Measurements from ENCODE around the gene TNF. TPM values are rescaled to one million over a fixed set of nuclear protein-coding genes. Genes with fewer than 3 reads are reported as not detected.
A peak's percentile ranks its signal among the peaks of the same experiment; 100 is the strongest.

The TNF gene
- total and polyA plus RNA-seq, 2 of the 13 experiments (the other 11 are each of a cell fraction or from before 2014, with no cell fraction given) = not detected

DNA sequence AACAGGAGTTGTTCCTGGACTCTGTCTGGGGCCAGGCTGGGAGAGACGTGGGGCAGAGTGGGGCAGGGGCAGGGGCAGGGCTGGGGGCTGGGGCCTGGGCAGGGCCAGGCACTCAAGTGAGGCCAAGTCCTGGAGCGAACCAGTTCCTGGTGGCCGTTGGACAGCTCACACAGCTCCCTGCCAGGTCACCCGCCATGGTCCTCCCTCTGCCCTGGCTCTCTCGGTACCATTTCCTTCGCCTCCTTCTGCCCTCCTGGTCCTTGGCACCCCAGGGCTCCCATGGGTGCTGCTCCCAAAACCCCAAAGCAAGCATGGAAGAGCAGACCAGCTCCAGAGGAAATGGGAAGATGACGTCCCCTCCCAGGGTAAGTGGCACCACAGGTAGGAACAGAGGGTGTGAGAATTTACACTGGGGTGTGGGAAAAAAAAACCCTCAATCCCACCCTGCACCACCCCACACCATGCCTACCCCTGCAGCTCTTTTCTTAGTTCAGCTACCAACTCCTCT is 46.5 kb upstream of the TNF start, which contains the start of gene MCCD1 (continued):
- TF ChIP-seq GPBP1L1 (CRISPR knock-in tag; IDR thresholded peaks at IDR 0.05) = no peak
- TF ChIP-seq ZNF616 (CRISPR knock-in tag; IDR thresholded peaks at IDR 0.05; ENCODE audit: low read depth) = no peak
- peak; percentile 72; the same call in 1 of the 2 replicates for TF ChIP-seq POLR2G (IDR thresholded peaks at IDR 0.05; ENCODE audit: low read depth, low read length)
- TF ChIP-seq HIVEP1 (CRISPR knock-in tag; IDR thresholded peaks at IDR 0.05) = 0 out of 2 replicates have a peak, but pooled peaks have one; percentile 15
- no peak for TF ChIP-seq PRPF4 (IDR thresholded peaks at IDR 0.05; ENCODE audit: low read depth, low read length, poor library complexity, severe bottlenecking)
- TF ChIP-seq NFRKB (IDR thresholded peaks at IDR 0.05) = no peak
- TF ChIP-seq WIZ (CRISPR knock-in tag; IDR thresholded peaks at IDR 0.05) = peak; percentile 65; the same call in 1 of the 2 replicates
- TF ChIP-seq SMAD9 (CRISPR knock-in tag; IDR thresholded peaks at IDR 0.05) = no peak
- no peak for TF ChIP-seq SUZ12 (IDR thresholded peaks at IDR 0.05; ENCODE audit: low read depth, low read length)
- no peak for TF ChIP-seq SAFB2 (CRISPR knock-in tag; IDR thresholded peaks at IDR 0.05; ENCODE audit: borderline replicate concordance, low read depth)
- TF ChIP-seq DNMT3B (CRISPR knock-in tag; conservative IDR thresholded peaks at IDR 0.05) = no peak
- TF ChIP-seq ZNF446 (CRISPR knock-in tag; IDR thresholded peaks at IDR 0.05) = no peak
- TF ChIP-seq, protein P1, sequence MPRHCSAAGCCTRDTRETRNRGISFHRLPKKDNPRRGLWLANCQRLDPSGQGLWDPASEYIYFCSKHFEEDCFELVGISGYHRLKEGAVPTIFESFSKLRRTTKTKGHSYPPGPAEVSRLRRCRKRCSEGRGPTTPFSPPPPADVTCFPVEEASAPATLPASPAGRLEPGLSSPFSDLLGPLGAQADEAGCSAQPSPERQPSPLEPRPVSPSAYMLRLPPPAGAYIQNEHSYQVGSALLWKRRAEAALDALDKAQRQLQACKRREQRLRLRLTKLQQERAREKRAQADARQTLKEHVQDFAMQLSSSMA (CRISPR knock-in tag; IDR thresholded peaks at IDR 0.05) = no peak
- no peak for TF ChIP-seq RELA (CRISPR knock-in tag; IDR thresholded peaks at IDR 0.05)
- TF ChIP-seq ZNF83 (CRISPR knock-in tag; IDR thresholded peaks at IDR 0.05; ENCODE audit: borderline replicate concordance) = 0 out of 2 replicates have a peak, but pooled peaks have one; percentile 36
- no peak for TF ChIP-seq DDIT3 (CRISPR knock-in tag; IDR thresholded peaks at IDR 0.05)
- TF ChIP-seq ZNF776 (CRISPR knock-in tag; IDR thresholded peaks at IDR 0.05) = peak; percentile 24; the same call in 1 of the 2 replicates
- TF ChIP-seq ZNF768 (CRISPR knock-in tag; IDR thresholded peaks at IDR 0.05) = 0 out of 2 replicates have a peak, but pooled peaks have one; percentile 45
- TF ChIP-seq ZNF275 (CRISPR knock-in tag; IDR thresholded peaks at IDR 0.05; ENCODE audit: borderline replicate concordance) = 0 out of 2 replicates have a peak, but pooled peaks have one; percentile 3
- TF ChIP-seq ZNF280B (CRISPR knock-in tag; IDR thresholded peaks at IDR 0.05; ENCODE audit: borderline replicate concordance) = 0 out of 2 replicates have a peak, but pooled peaks have one; percentile 39
- TF ChIP-seq EZH2 (conservative IDR thresholded peaks at IDR 0.05; ENCODE audit: low read depth, low read length) = no peak
- peak; percentile 72 for TF ChIP-seq HNRNPH1 (optimal IDR thresholded peaks at IDR 0.05; ENCODE audit: low read depth, low read length)
- no peak for TF ChIP-seq HOXA5 (CRISPR knock-in tag; IDR thresholded peaks at IDR 0.05)
- TF ChIP-seq POLR2A (IDR thresholded peaks at IDR 0.05; ENCODE audit: insufficient read depth in 1 of 2, low read depth in 2 of 2, low read length in 2 of 2) = peak; percentile 35 to 57; a peak in 2 of 4 replicates
- no peak for TF ChIP-seq ZNF792 (CRISPR knock-in tag; IDR thresholded peaks at IDR 0.05)
- peak; percentile 54; the same call in 1 of the 2 replicates for TF ChIP-seq NFKB2 (CRISPR knock-in tag; IDR thresholded peaks at IDR 0.05; ENCODE audit: borderline replicate concordance)
- no peak for TF ChIP-seq ZNF839 (CRISPR knock-in tag; IDR thresholded peaks at IDR 0.05; ENCODE audit: borderline replicate concordance)
- peak; percentile 53; the same call in 1 of the 2 replicates for TF ChIP-seq ZNF263 (CRISPR knock-in tag; IDR thresholded peaks at IDR 0.05)
